Anterior cingulate cortex (tissue), 58 donors: ENCODE results near the gene BTBD1.

Experiments
- DNase-seq, 58 donors: peaks; one replicate each; lab custom pipeline; 2025; lab: John Stamatoyannopoulos, UW

The BTBD1 gene

GRCh38 chr15:82999905-83000671 is 67.0 kb downstream of the BTBD1 start:
- DNase-seq: peak in 9 of 58 donors; percentile 2 to 52 (median 8)

GRCh38 chr15:82999426-82999825 is 67.6 kb downstream of the BTBD1 start:
- no peak for DNase-seq

GRCh38 chr15:82995938-82996337 is 71.1 kb downstream of the BTBD1 start:
- no peak for DNase-seq

GRCh38 chr15:82995076-82995475 is 72.0 kb downstream of the BTBD1 start:
- no peak for DNase-seq

GRCh38 chr15:82993144-82993543 is 73.9 kb downstream of the BTBD1 start:
- DNase-seq: no peak

GRCh38 chr15:82992436-82992998 is 74.5 kb downstream of the BTBD1 start:
- no peak for DNase-seq

- no peak for DNase-seq
Observed at GRCh38 chr15:82986442-82986780, 80.6 kb downstream of the BTBD1 start.

- DNase-seq: peak; percentile 45 to 98 (median 90)
Observed at GRCh38 chr15:82985688-82986441, 81.2 kb downstream of the BTBD1 start, which contains the start of gene RAMAC. TSS of gene RAMAC (plus strand) at chr15:82986210. CDS start at chr15:82989019, 2,809 bp downstream.

- no peak for DNase-seq
Observed at GRCh38 chr15:82980981-82981380, 86.1 kb downstream of the BTBD1 start.

GRCh38 chr15:82979726-82980125 is 87.3 kb downstream of the BTBD1 start:
- DNase-seq: no peak

GRCh38 chr15:82978438-82978837 is 88.6 kb downstream of the BTBD1 start:
- DNase-seq: no peak

GRCh38 chr15:82977076-82977475 is 90.0 kb downstream of the BTBD1 start:
- no peak for DNase-seq

- DNase-seq: no peak
Observed at GRCh38 chr15:82972990-82973389, 94.1 kb downstream of the BTBD1 start.

GRCh38 chr15:82971218-82971984 is 95.7 kb downstream of the BTBD1 start:
- DNase-seq: no peak

GRCh38 chr15:82970696-82971095 is 96.4 kb downstream of the BTBD1 start:
- DNase-seq: no peak

- no peak for DNase-seq
Observed at GRCh38 chr15:82970078-82970686, 96.9 kb downstream of the BTBD1 start.

GRCh38 chr15:82969353-82969752 is 97.7 kb downstream of the BTBD1 start:
- no peak for DNase-seq

GRCh38 chr15:82968066-82968465 is 99.0 kb downstream of the BTBD1 start:
- no peak for DNase-seq

GRCh38 chr15:82966671-82967071 is 100.4 kb downstream of the BTBD1 start:
- no peak for DNase-seq
